ENCODE results near the gene CLCF1. TPM values are rescaled to one million over a fixed set of nuclear protein-coding genes. Genes with fewer than 3 reads are reported as not detected.

Gene CLCF1
- total RNA-seq, 1 experiment from 2014 or later, result 2.1 TPM

DNA sequence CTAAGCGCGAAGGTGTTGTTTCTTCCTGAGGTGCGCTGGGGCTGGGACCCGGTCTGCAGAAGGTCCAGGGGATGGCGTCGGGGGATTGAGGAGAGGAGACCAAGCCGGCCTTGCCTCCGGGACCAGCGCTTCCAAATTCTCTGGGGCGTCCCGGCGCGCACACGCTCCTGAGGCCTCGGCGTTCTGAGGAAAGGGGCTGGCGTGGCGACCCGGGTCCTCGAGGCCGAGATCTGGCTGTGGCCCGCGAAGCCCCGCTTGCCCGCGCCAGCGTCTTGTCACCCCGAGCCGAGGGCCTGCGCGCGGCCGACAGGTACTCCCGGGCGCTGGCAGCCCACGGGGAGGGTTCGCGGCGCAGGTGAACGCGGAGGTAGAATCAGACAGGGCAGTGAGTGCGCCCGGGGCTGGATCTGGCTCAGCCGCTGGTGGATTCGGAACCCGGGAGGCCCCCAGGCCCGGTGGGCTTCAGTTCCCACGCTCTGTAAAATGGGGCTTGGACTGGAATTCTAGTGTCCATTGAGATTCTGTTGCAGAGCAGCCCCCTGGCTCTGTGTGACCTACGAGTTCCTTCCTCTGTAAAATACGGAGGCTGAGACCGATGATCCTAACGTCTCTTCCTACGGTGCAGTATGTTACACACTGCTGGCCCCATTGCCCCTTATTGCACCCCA lies 55.4 kb downstream of the CLCF1 start:
- Histone ChIP-seq H3K27me3 (ENCODE audit: insufficient read depth, low read length) (peaks cover 11% of the 10 kb centered on the region), H2BK120ac (ENCODE audit: low read depth, low read length, poor library complexity, severe bottlenecking) (no peak overlapping the region), H3K4ac (ENCODE audit: low read depth, low read length) (no peak overlapping the region), H2BK12ac (ENCODE audit: insufficient read length, low read depth, low read length) (no peak overlapping the region), H4K20me1 (ENCODE audit: control insufficient read depth, insufficient read depth, insufficient read length) (peaks cover 3% of the 10 kb centered on the region), H3K4me2 (ENCODE audit: insufficient read depth, insufficient read length, low read length) (peak overlapping the region; percentile 92), H3K27ac (ENCODE audit: insufficient read length, low read depth, low read length) (no peak overlapping the region), H3K23me2 (ENCODE audit: insufficient read length, low read depth, low read length, poor library complexity, severe bottlenecking) (peaks cover 14% of the 10 kb centered on the region), H3K79me2 (ENCODE audit: insufficient read depth, low read length) (no peaks in the 10 kb centered on the region), H4K5ac (ENCODE audit: insufficient read length, low read depth, low read length) (no peak overlapping the region), H3K23ac (ENCODE audit: insufficient read length, low read depth, low read length) (no peak overlapping the region), H3K4me1 (ENCODE audit: insufficient read depth, low read length) (no peaks in the 10 kb centered on the region), H2AK5ac (ENCODE audit: insufficient read length, low read length) (no peak overlapping the region), H3K9ac (ENCODE audit: extremely low read depth, insufficient read length, low read length) (peak overlapping the region; percentile 31), H3K56ac (ENCODE audit: insufficient read length, low read depth, low read length) (no peak overlapping the region), H4K91ac (ENCODE audit: insufficient read length, low read depth, low read length) (no peak overlapping the region), H2BK15ac (ENCODE audit: low read depth, low read length) (no peak overlapping the region), H3T11ph (ENCODE audit: low read length) (no peak overlapping the region), H4K8ac (replicated peaks; ENCODE audit: insufficient read length, low read depth, low read length) (no peak overlapping the region), H3K79me1 (ENCODE audit: insufficient read depth, low read depth, low read length, poor library complexity, severe bottlenecking) (no peaks in the 10 kb centered on the region), H3K9me3 (ENCODE audit: control insufficient read depth, low read depth, low read length) (no peaks in the 10 kb centered on the region), H2AFZ (ENCODE audit: low read length) (no peak overlapping the region), H2BK5ac (ENCODE audit: insufficient read length, low read length) (no peak overlapping the region), H2BK20ac (ENCODE audit: low read depth, low read length, poor library complexity, severe bottlenecking) (no peak overlapping the region), H3K14ac (ENCODE audit: insufficient read depth, low read length) (no peak overlapping the region), H3K18ac (ENCODE audit: insufficient read length, low read depth, low read length) (no peak overlapping the region)
- TF ChIP-seq, protein P1, sequence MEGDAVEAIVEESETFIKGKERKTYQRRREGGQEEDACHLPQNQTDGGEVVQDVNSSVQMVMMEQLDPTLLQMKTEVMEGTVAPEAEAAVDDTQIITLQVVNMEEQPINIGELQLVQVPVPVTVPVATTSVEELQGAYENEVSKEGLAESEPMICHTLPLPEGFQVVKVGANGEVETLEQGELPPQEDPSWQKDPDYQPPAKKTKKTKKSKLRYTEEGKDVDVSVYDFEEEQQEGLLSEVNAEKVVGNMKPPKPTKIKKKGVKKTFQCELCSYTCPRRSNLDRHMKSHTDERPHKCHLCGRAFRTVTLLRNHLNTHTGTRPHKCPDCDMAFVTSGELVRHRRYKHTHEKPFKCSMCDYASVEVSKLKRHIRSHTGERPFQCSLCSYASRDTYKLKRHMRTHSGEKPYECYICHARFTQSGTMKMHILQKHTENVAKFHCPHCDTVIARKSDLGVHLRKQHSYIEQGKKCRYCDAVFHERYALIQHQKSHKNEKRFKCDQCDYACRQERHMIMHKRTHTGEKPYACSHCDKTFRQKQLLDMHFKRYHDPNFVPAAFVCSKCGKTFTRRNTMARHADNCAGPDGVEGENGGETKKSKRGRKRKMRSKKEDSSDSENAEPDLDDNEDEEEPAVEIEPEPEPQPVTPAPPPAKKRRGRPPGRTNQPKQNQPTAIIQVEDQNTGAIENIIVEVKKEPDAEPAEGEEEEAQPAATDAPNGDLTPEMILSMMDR (conservative IDR thresholded peaks at IDR 0.05), result no peak
- H3K27me3 Mint-ChIP-seq (ENCODE audit: low read depth), result peaks cover 46% of the 10 kb centered on the region
- H3K36me3 Mint-ChIP-seq (ENCODE audit: insufficient read depth in 1 of 3, low read depth in 3 of 3), result no peaks in the 10 kb centered on the region; a peak in 1 of 7 replicates
- H3K9me3 Mint-ChIP-seq, result no peaks in the 10 kb centered on the region; a peak in 1 of 5 replicates
- peak overlapping the region in 1 of 3 experiments; percentile 96; a peak in 2 of 7 replicates for H3K27ac Mint-ChIP-seq
- no CpG with 5 or more reads among the region's 53 CpGs for WGBS (ENCODE audit: extremely low coverage, insufficient read length, low lambda C conversion rate)
- DNase-seq, result no peak
- H3K4me1 Mint-ChIP-seq, result peaks cover 4 to 6% of the 10 kb centered on the region in 2 experiments
- H3K4me3 Mint-ChIP-seq, result peak overlapping the region; percentile 85 to 97

All from H9 (cell line).